ENCODE results near the gene BCAP31. TPM values are rescaled to one million over a fixed set of nuclear protein-coding genes. Genes with fewer than 3 reads are reported as not detected.

Gene BCAP31
- total RNA-seq, 2 experiments from 2014 or later = 43.0 to 72.0 TPM

DNA sequence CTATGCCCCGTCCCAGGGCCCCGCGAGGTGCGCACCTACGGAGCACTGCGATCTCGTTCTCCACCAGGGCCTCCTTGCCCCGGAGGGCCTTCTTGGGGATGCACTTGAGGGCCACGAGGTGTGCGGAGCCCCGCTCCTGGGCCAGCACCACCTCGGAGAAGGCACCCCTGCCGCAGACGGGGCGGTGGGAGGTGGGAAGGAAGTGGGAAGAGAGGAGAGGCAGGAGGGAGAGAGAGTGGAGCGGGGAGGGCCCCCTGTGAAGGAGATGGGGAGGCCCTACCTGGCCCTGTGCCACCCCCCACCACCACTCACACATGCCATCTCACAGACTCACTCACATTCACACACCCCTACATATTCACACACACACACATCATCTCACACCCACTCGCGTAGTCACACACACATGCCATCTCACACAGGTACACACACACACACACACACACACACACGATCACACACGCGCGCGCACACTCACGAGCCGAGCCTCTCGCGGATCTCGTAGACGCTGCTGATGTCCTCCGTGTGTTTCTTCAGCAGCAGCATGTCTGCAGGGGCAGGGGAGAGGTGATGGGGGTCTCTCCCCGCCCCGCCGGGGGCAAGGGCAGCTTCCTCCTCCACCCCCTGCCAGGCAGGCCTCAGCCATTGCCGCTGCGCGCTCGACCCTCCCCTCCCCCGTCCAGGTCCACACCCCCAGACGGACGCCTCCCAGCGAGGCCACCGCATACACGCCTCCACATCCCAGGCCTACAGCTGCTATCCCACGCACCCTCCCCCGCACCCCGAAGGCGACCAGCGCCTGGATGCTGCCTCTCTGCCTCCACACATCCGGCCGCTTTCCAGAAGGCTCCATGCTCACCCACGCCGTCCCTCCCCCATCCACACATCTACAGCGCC is 51.4 kb downstream of the BCAP31 start:
- H3K4me1 ChIP-seq (ENCODE audit: insufficient read depth, low read length, poor library complexity, severe bottlenecking) = no peaks in the 10 kb centered on the region
- H4K20me1 ChIP-seq (ENCODE audit: insufficient read depth, low read length) = no peaks in the 10 kb centered on the region
- intact Hi-C loops (cut with micrococcal nuclease; ENCODE audit: unreplicated experiment) = no loop called here
- POLR2A ChIA-PET = no interaction called here
- no peaks in the 10 kb centered on the region for H3K9me2 ChIP-seq (ENCODE audit: insufficient read depth, low read length)
- H3K9me3 ChIP-seq (ENCODE audit: low read length) = no peaks in the 10 kb centered on the region
- H3K4me2 ChIP-seq (ENCODE audit: low read length) = no peak overlapping the region
- H3K79me2 ChIP-seq (ENCODE audit: insufficient read depth, low read depth, low read length) = no peaks in the 10 kb centered on the region
- H3K36me3 ChIP-seq (ENCODE audit: insufficient read depth, low read length) = no peaks in the 10 kb centered on the region
- H3K27ac ChIP-seq (ENCODE audit: low read depth, low read length, poor library complexity, severe bottlenecking) = no peak overlapping the region
- no TSS peak for BruUV-seq (replicated peaks)
- H2AFZ ChIP-seq (ENCODE audit: low read length) = no peak overlapping the region
- TF ChIP-seq, protein P1, sequence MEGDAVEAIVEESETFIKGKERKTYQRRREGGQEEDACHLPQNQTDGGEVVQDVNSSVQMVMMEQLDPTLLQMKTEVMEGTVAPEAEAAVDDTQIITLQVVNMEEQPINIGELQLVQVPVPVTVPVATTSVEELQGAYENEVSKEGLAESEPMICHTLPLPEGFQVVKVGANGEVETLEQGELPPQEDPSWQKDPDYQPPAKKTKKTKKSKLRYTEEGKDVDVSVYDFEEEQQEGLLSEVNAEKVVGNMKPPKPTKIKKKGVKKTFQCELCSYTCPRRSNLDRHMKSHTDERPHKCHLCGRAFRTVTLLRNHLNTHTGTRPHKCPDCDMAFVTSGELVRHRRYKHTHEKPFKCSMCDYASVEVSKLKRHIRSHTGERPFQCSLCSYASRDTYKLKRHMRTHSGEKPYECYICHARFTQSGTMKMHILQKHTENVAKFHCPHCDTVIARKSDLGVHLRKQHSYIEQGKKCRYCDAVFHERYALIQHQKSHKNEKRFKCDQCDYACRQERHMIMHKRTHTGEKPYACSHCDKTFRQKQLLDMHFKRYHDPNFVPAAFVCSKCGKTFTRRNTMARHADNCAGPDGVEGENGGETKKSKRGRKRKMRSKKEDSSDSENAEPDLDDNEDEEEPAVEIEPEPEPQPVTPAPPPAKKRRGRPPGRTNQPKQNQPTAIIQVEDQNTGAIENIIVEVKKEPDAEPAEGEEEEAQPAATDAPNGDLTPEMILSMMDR (conservative IDR thresholded peaks at IDR 0.05; ENCODE audit: low read length) = no peak
- no peak for TF ChIP-seq EZH2phosphoT487 (IDR thresholded peaks at IDR 0.05; ENCODE audit: borderline replicate concordance, low read depth, low read length)
- no peak overlapping the region for H3K4me3 ChIP-seq (ENCODE audit: low read depth, low read length, poor library complexity, severe bottlenecking)
- CTCF ChIA-PET (ENCODE audit: unreplicated experiment) = interaction anchor here (0.5 kb wide), 1 partner anchor 688 kb away, joined by 3 read pairs; no protein-coding TSS in a partner anchor
- no peak for DNase-seq (ENCODE audit: low spot score)

DNA sequence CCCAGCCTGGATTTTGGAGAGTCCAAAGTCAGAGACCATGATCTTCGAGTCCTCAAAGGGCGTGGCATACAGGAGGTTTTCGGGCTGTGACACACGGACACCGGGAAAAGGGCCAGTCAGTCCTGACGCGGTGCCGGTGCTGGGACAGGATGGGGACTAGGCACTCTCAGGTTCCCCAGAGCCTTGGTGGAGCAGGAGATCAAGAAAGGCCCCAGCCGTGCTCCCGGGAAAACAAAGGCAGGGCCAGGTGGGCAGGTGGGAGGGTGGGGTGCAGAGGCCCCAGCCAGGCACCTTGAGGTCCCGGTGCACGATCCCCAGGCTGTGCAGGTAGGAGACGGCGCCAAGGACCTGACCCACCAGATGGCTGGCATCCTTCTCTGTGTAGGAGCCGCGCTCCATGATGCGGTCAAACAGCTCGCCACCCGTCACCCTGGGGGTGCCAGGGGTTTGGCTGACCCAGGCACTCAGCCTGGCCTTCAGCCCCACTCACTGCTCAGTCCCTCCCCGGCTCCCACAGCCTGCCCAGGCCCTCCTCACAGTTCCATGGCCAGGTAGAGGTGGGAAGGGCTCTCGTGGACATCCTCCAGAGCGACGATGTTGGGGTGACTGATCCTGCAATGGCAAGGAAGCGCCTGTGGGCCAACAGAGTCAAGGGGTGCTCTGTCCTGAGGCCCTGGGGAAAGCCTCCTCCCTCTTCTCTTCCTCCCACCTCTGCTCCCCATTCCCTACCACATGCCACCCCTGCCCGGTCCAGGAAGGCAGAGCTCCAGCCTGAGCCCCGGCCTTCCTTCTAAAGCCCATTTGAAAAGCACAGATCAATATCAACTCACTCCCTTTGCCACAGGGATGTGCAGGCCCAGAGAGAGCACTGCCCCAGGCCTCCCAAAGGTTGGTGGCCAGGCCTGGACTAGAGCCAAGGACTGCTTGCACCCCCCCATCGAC is 52.3 kb downstream of the BCAP31 start:
- Histone ChIP-seq H3K36me3 (ENCODE audit: insufficient read depth, low read length) (no peaks in the 10 kb centered on the region), H3K4me3 (ENCODE audit: low read depth, low read length, poor library complexity, severe bottlenecking) (no peak overlapping the region), H3K9me3 (ENCODE audit: low read length) (no peaks in the 10 kb centered on the region), H3K79me2 (ENCODE audit: insufficient read depth, low read depth, low read length) (no peaks in the 10 kb centered on the region), H3K9me2 (ENCODE audit: insufficient read depth, low read length) (no peaks in the 10 kb centered on the region), H3K4me1 (ENCODE audit: insufficient read depth, low read length, poor library complexity, severe bottlenecking) (no peaks in the 10 kb centered on the region), H4K20me1 (ENCODE audit: insufficient read depth, low read length) (no peaks in the 10 kb centered on the region), H3K4me2 (ENCODE audit: low read length) (no peak overlapping the region), H3K27ac (ENCODE audit: low read depth, low read length, poor library complexity, severe bottlenecking) (no peak overlapping the region), H2AFZ (ENCODE audit: low read length) (no peak overlapping the region)
- no peak for TF ChIP-seq EZH2phosphoT487 (IDR thresholded peaks at IDR 0.05; ENCODE audit: borderline replicate concordance, low read depth, low read length)
- TF ChIP-seq, protein P1 (conservative IDR thresholded peaks at IDR 0.05; ENCODE audit: low read length) = no peak
- intact Hi-C loops (cut with micrococcal nuclease; ENCODE audit: unreplicated experiment) = no loop called here
- DNase-seq (ENCODE audit: low spot score) = no peak
- no TSS peak for BruUV-seq (replicated peaks)
- CTCF ChIA-PET (ENCODE audit: unreplicated experiment) = no interaction called here
- POLR2A ChIA-PET = no interaction called here

Data from OCI-LY7 (cell line).